H1 (cell line): ENCODE measurements around the gene PDZRN3. TPM values are rescaled to one million over a fixed set of nuclear protein-coding genes. Genes with fewer than 3 reads are reported as not detected.

Experiments
- CTCF ChIA-PET: fragments of 300-600 bp; sonication (Branson Sonifier 250); formaldehyde crosslinking; loops from one replicate; lab custom pipeline; 2021; ENCODE audit not compliant: partially characterized antibody; lab: Charles Lee
- POLR2A ChIA-PET: fragments of 300-600 bp; sonication (Branson Sonifier 250); formaldehyde crosslinking; loops from one replicate; lab custom pipeline; 2021; ENCODE audit warnings: inconsistent platforms; ENCODE audit not compliant: partially characterized antibody; lab: Charles Lee
- DNase-seq, 2 experiments: peaks; one replicate each; pipeline versions ENCODE4 v3.0.0 to v3.0.0-alpha.2; 2010 to 2022; ENCODE audit warnings: low spot score in 2 of 2, low read depth in 1 of 2, mixed read lengths in 1 of 2
- FAIRE-seq: peaks from 2 replicates; lab custom pipeline; 2011; peaks lifted over from hg19 to GRCh38; lab: Jason Lieb, UNC
- H2AFZ ChIP-seq: 2 replicates; pipeline ENCODE4 v1.8.1; 2012; ENCODE audit warnings: low read length, inconsistent platforms
- H2AK5ac ChIP-seq: 2 replicates; pipeline ENCODE4 v1.6.1; 2013; ENCODE audit warnings: low read depth, low read length
- H2BK120ac ChIP-seq: replicated peaks from 2 replicates; pipeline ENCODE3; 2013; ENCODE audit warnings: low read depth, low read length, inconsistent platforms
- H2BK12ac ChIP-seq: 2 replicates; pipeline ENCODE4 v1.6.1; 2013; ENCODE audit warnings: low read depth, low read length
- H2BK15ac ChIP-seq: 2 replicates; pipeline ENCODE4 v1.6.1; 2013; ENCODE audit warnings: low read length
- H2BK20ac ChIP-seq: 2 replicates; pipeline ENCODE4 v1.6.1; 2013; ENCODE audit warnings: low read length
- H2BK5ac ChIP-seq: 2 replicates; pipeline ENCODE4 v1.6.1; 2013; ENCODE audit warnings: low read depth, low read length
- H3K14ac ChIP-seq: 2 replicates; pipeline ENCODE4 v1.6.1; 2013; ENCODE audit warnings: inconsistent platforms; ENCODE audit not compliant: insufficient read length
- H3K18ac ChIP-seq: 2 replicates; pipeline ENCODE4 v1.6.1; 2013; ENCODE audit warnings: low read length; ENCODE audit errors: extremely low read depth
- H3K23ac ChIP-seq: 2 replicates; pipeline ENCODE4 v1.6.1; 2013; ENCODE audit warnings: inconsistent platforms; ENCODE audit not compliant: insufficient read length
- H3K23me2 ChIP-seq: 2 replicates; pipeline ENCODE4 v1.6.1; 2013; ENCODE audit warnings: low read depth, low read length
- H3K27ac ChIP-seq: 2 replicates; pipeline ENCODE4 v1.6.1; 2011; ENCODE audit warnings: low read depth, low read length, inconsistent platforms
- H3K27me3 ChIP-seq, 4 experiments: replicated peaks in 1 of 4; 1 replicate in 1 of 4; 2 replicates in 3 of 4; pipeline versions ENCODE4 v1.6.1 to v1.8.1; 2011 to 2013; ENCODE audit warnings: low read length in 3 of 4, mild to moderate bottlenecking in 3 of 4, inconsistent platforms in 2 of 4, mixed read lengths in 2 of 4, moderate library complexity in 1 of 4; ENCODE audit not compliant: control insufficient read depth in 3 of 4, insufficient read depth in 3 of 4; ENCODE audit errors: extremely low read depth in 1 of 4
- H3K36me3 ChIP-seq, 4 experiments: 2 replicates each; pipeline versions ENCODE4 v1.6.1 to v1.8.1; 2011 to 2013; ENCODE audit warnings: mild to moderate bottlenecking in 4 of 4, low read length in 3 of 4, moderate library complexity in 2 of 4, control low read depth in 1 of 4, inconsistent platforms in 1 of 4; ENCODE audit not compliant: insufficient read depth in 4 of 4, control insufficient read depth in 2 of 4
- H3K4ac ChIP-seq: replicated peaks from 2 replicates; pipeline ENCODE3; 2013; ENCODE audit warnings: low read length, low read depth, mixed read lengths, inconsistent platforms; ENCODE audit not compliant: insufficient read length
- H3K4me1 ChIP-seq, 4 experiments: replicated peaks in 1 of 4; 1 replicate in 1 of 4; 2 replicates in 3 of 4; pipeline versions ENCODE4 v1.6.1 to v1.8.1; 2011 to 2013; ENCODE audit warnings: low read length in 3 of 4, inconsistent platforms in 2 of 4, mixed read lengths in 1 of 4; ENCODE audit not compliant: insufficient read depth in 4 of 4, control insufficient read depth in 3 of 4
- H3K4me2 ChIP-seq, 2 experiments: 2 replicates each; pipeline versions ENCODE4 v1.6.1 to v1.8.1; 2011 to 2013; ENCODE audit warnings: low read depth in 2 of 2, low read length in 2 of 2, control low read depth in 1 of 2, inconsistent platforms in 1 of 2, mild to moderate bottlenecking in 1 of 2; ENCODE audit not compliant: insufficient read depth in 1 of 2
- H3K4me3 ChIP-seq, 4 experiments: fragments of 200-600, 300-600 bp in 1 of 4; sonication (generic), shearing (Covaris generic), sonication (Bioruptor Twin) in 1 of 4; 2 replicates each; pipeline versions ENCODE4 v1.5.1 to v1.8.1; 2011 to 2016; ENCODE audit warnings: low read length in 4 of 4, low read depth in 3 of 4, control low read depth in 2 of 4, inconsistent platforms in 2 of 4, mild to moderate bottlenecking in 2 of 4, mixed read lengths in 1 of 4, moderate library complexity in 1 of 4; ENCODE audit not compliant: insufficient read depth in 2 of 4; ENCODE audit errors: extremely low read depth in 1 of 4
- H3K56ac ChIP-seq: replicated peaks from 2 replicates; pipeline ENCODE3; 2013; ENCODE audit warnings: low read depth, mild to moderate bottlenecking, mixed read lengths, low read length, inconsistent platforms; ENCODE audit not compliant: insufficient read length
- H3K79me1 ChIP-seq: 2 replicates; pipeline ENCODE4 v1.6.1; 2013; ENCODE audit warnings: low read depth, low read length, control low read depth
- H3K79me2 ChIP-seq, 2 experiments: 2 replicates each; pipeline versions ENCODE4 v1.6.1 to v1.8.1; 2012 to 2013; ENCODE audit warnings: low read length in 2 of 2, mild to moderate bottlenecking in 2 of 2, inconsistent platforms in 1 of 2; ENCODE audit not compliant: insufficient read depth in 2 of 2, control insufficient read depth in 1 of 2
- H3K9ac ChIP-seq, 4 experiments: replicated peaks in 1 of 4; 1 replicate in 1 of 4; 2 replicates in 3 of 4; pipeline versions ENCODE4 v1.6.1 to v1.8.1; 2011 to 2013; ENCODE audit warnings: low read depth in 3 of 4, low read length in 3 of 4, control low read depth in 2 of 4, mild to moderate bottlenecking in 2 of 4, moderate library complexity in 2 of 4, inconsistent platforms in 1 of 4; ENCODE audit errors: extremely low read depth in 1 of 4
- H3K9me3 ChIP-seq, 2 experiments: 2 replicates each; pipeline versions ENCODE4 v1.6.1 to v1.8.1; 2012 to 2013; ENCODE audit warnings: mild to moderate bottlenecking in 2 of 2, moderate library complexity in 2 of 2, control low read depth in 1 of 2, inconsistent platforms in 1 of 2, low read depth in 1 of 2, low read length in 1 of 2, mixed read lengths in 1 of 2; ENCODE audit not compliant: insufficient read depth in 2 of 2
- H4K20me1 ChIP-seq, 2 experiments: replicated peaks in 1 of 2; 2 replicates each; pipeline versions ENCODE3 to v1.8.1; 2011 to 2013; ENCODE audit warnings: inconsistent platforms in 2 of 2, low read length in 2 of 2, mild to moderate bottlenecking in 1 of 2; ENCODE audit not compliant: insufficient read depth in 2 of 2, control insufficient read depth in 1 of 2
- H4K5ac ChIP-seq: 2 replicates; pipeline ENCODE4 v1.6.1; 2013; ENCODE audit warnings: low read length, low read depth, mixed read lengths, inconsistent platforms; ENCODE audit not compliant: insufficient read length
- H4K8ac ChIP-seq: 2 replicates; pipeline ENCODE4 v1.8.0; 2013; ENCODE audit warnings: mild to moderate bottlenecking, moderate library complexity, low read length, inconsistent platforms; ENCODE audit not compliant: insufficient read depth; ENCODE audit errors: extremely low read depth
- H4K91ac ChIP-seq: replicated peaks from 2 replicates; pipeline ENCODE3; 2013; ENCODE audit warnings: low read length, mixed read lengths, inconsistent platforms; ENCODE audit not compliant: insufficient read length
- CREB1 ChIP-seq: IDR thresholded peaks from 2 replicates; pipeline ENCODE4 v1.6.1; 2012; ENCODE audit warnings: inconsistent platforms
- FOSL1 ChIP-seq: IDR thresholded peaks from 2 replicates; pipeline ENCODE4 v1.6.1; 2011; ENCODE audit warnings: mild to moderate bottlenecking, low read depth, low read length, moderate library complexity; ENCODE audit not compliant: insufficient read depth
- NRF1 ChIP-seq: IDR thresholded peaks from 2 replicates; pipeline ENCODE4 v1.6.1; 2011; ENCODE audit warnings: mild to moderate bottlenecking, low read depth, low read length, improper control_type of control experiment
- RBBP5 ChIP-seq: IDR thresholded peaks from 2 replicates; pipeline ENCODE4 v1.7.1; 2012; ENCODE audit warnings: low read depth, mild to moderate bottlenecking, inconsistent platforms, low read length, moderate library complexity, borderline replicate concordance
- RNF2 ChIP-seq: fragments of 200-900, 300-1000 bp; sonication (generic); IDR thresholded peaks from 2 replicates; pipeline ENCODE4 v1.7.1; 2016; ENCODE audit warnings: borderline replicate concordance, low read depth, mild to moderate bottlenecking, antibody characterized with exemption, low read length; ENCODE audit not compliant: poor library complexity, severe bottlenecking; ENCODE audit errors: missing control alignments
- TEAD4 ChIP-seq: IDR thresholded peaks from 2 replicates; pipeline ENCODE4 v1.6.1; 2012; ENCODE audit warnings: low read depth, low read length, inconsistent platforms, mixed read lengths
- WGBS, 2 experiments: shearing (Covaris generic) in 1 of 2; methylation state at CpG; one replicate each; pipeline versions ENCODE4 v1.1.6 to v1.1.7; 2013 to 2015; ENCODE audit warnings: low lambda C conversion rate in 2 of 2, mixed read lengths in 2 of 2, inconsistent platforms in 1 of 2, low coverage in 1 of 2, missing lambda C conversion rate in 1 of 2; ENCODE audit not compliant: insufficient replicate concordance in 2 of 2, insufficient coverage in 1 of 2, insufficient read length in 1 of 2; ENCODE audit errors: extremely low coverage in 1 of 2, missing lambda C conversion rate in 1 of 2; 5-methylcytosine and 5-hydroxymethylcytosine counted together
- polyA plus RNA-seq, 7 experiments: library from polyadenylated mRNA; depleted of rRNA in 3 of 7; stranded (reverse) in 5 of 7; unstranded in 2 of 7; fragments of >200 nt in 5 of 7; fragments of 200-250 nt in 2 of 7; gene quantifications; 1 replicate in 5 of 7; 2 replicates in 1 of 7; 4 replicates in 1 of 7; pipeline versions ENCODE4 v1.2.1 to v1.2.3, GENCODE V29; 2011 to 2013; ENCODE audit warnings: missing spikeins in 2 of 7, mixed read lengths in 2 of 7
- total RNA-seq: library from RNA; stranded (reverse); fragmentation: NEBNext Ultra II Directional; extraction: Animal tissue kit (Norgen Biotek cat#: 25700); gene quantifications from 2 replicates; pipeline ENCODE4 v1.2.1, GENCODE V29; 2021

Gene PDZRN3
- total and polyA plus RNA-seq, 2 of the 8 experiments (the other 6 are each of a cell fraction or from before 2014, with no cell fraction given), result 4.2 to 20.5 TPM

- Histone ChIP-seq H2AFZ (no peak overlapping the region), H3K4me2 (no peak overlapping the region), H3K27ac (no peak overlapping the region), H2BK12ac (no peak overlapping the region), H4K5ac (no peak overlapping the region), H3K18ac (no peak overlapping the region), H3K9ac (no peak overlapping the region), H3K4ac (no peak overlapping the region), H3K27me3 (no peaks in the 10 kb centered on the region), H4K20me1 (no peaks in the 10 kb centered on the region), H3K9me3 (no peaks in the 10 kb centered on the region), H3K23me2 (no peaks in the 10 kb centered on the region), H2BK120ac (no peak overlapping the region), H3K56ac (no peak overlapping the region), H3K36me3 (peaks cover 0 to 3% (median 0%) of the 10 kb centered on the region in 4 experiments; a peak in 1 of 8 replicates), H2BK20ac (no peak overlapping the region), H3K79me2 (no peaks in the 10 kb centered on the region), H3K4me1 (peaks cover 0 to 3% (median 0%) of the 10 kb centered on the region in 4 experiments; a peak in 1 of 7 replicates), H3K23ac (no peak overlapping the region), H2AK5ac (no peak overlapping the region), H2BK15ac (no peak overlapping the region), H3K79me1 (no peaks in the 10 kb centered on the region), H2BK5ac (no peak overlapping the region), H4K91ac (no peak overlapping the region), H3K14ac (no peak overlapping the region), H3K4me3 (no peak overlapping the region), H4K8ac (no peak overlapping the region)
- CTCF ChIA-PET, result interaction anchor here (1.1 kb wide), 1 partner anchor 19 kb away, joined by 3 read pairs; no protein-coding TSS in a partner anchor
- DNase-seq (no peak), FAIRE-seq (no peak)
- POLR2A ChIA-PET, result no interaction called here
- WGBS, 2 experiments, result 79% methylated on average over 4 of the region's 4 CpGs; no CpG with 5 or more reads in 1 of the 2 experiments
- TF ChIP-seq NRF1 (no peak), FOSL1 (no peak), RNF2 (no peak), RBBP5 (no peak), TEAD4 (no peak), CREB1 (no peak)
Observed at GRCh38 chr3:73405000-73405399, 219.7 kb downstream of the PDZRN3 start.
